Mucosa of stomach (tissue), 1 donor: ENCODE measurements around the gene DNPH1.
A peak's percentile ranks its signal among the peaks of the same experiment; 100 is the strongest.

Experiments used
- H3K27me3 ChIP-seq: one replicate; pipeline ENCODE4 v1.7.0; 2013; ENCODE audit warnings: mild to moderate bottlenecking, low read length; ENCODE audit not compliant: control insufficient read depth, insufficient read depth
- H3K36me3 ChIP-seq: one replicate; pipeline ENCODE4 v1.7.0; 2013; ENCODE audit warnings: low read length; ENCODE audit not compliant: control insufficient read depth, insufficient read depth
- H3K4me1 ChIP-seq: one replicate; pipeline ENCODE4 v1.7.0; 2013; ENCODE audit warnings: mild to moderate bottlenecking, low read length; ENCODE audit not compliant: control insufficient read depth, insufficient read depth
- H3K4me3 ChIP-seq: one replicate; pipeline ENCODE4 v1.7.0; 2013; ENCODE audit warnings: low read length
- H3K9ac ChIP-seq: one replicate; pipeline ENCODE4 v1.7.0; 2013; ENCODE audit warnings: mild to moderate bottlenecking, low read length, moderate library complexity
- H3K9me3 ChIP-seq: one replicate; pipeline ENCODE4 v1.7.0; 2013; ENCODE audit warnings: mild to moderate bottlenecking, low read length, moderate library complexity; ENCODE audit not compliant: control insufficient read depth
- donor health status: Pancreatic carcinoma.

Gene DNPH1

DNA sequence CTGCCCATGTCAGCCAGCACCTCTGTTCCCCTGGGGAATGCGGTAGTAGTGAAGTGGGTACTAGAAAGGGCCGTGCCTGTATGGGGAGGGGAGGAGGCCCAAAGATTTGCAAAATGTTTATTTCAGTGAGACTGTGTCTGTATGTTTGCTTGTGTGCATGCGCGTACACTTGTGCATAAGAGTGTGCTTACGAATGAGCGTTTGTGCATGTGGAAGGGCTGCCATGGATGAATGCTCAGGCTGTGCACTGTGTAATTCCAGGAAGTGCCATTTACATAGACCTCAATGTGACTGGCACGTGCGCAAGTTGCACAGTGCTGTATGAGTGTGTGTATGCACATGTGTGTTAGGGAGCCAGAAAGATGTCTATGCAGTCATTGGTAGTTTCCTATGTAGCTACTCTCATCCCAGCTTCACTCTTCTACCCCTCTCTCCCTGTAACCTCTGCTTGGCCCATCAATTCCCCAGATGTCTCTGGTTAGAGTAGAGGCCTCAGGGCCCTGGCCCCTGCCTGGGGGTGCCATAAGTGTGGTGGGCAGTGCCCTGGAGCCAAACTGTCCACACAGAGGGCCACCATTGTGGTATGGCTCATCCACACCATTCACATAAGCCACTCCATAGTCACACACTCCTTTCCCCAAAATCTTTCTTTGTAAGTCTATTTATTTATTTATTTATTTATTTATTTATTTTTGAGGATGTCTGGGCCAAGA, 42.0 kb upstream of the DNPH1 start:
- Histone ChIP-seq H3K4me3 (no peak overlapping the region), H3K4me1 (peaks cover 62% of the 10 kb centered on the region), H3K36me3 (no peaks in the 10 kb centered on the region), H3K27me3 (no peaks in the 10 kb centered on the region), H3K9me3 (no peaks in the 10 kb centered on the region), H3K9ac (no peak overlapping the region)

DNA sequence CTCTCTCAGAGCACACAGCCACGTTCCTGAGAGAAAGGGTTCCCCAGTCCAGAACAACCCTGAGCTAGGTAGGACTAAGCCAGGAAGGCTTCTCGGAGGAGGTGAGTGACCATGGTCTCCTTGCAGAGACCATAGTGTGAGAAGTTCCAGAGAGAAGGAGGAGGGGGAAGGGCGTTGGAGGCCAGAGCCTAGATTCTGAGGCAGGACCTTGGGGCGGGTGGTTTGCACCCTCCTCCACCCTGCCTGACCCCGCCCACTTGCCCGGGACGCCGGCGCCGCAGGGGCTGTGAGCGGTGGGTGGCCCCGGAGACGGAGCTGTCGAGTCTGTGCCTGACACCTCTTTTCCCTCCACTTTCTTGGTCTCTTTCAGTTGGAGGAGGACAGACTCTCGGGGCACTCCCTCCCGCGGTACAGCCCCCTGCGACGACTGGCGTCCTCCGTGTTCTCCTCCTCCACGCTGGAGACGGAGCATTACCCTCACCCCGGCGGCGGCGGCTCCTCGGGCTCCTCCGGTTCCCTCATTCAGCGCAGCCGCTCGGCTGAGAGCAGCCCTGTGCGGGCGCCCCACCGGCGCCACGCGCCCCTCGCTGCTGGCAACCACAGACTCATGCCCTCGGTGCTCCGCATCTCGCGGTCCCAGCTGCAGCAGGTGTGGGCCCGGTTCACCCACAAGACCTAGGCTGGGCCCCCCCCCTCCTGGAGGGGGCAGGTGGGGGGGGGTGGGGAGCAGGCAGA, 40.2 kb upstream of the DNPH1 start:
- H3K4me1 ChIP-seq: peaks cover 47% of the 10 kb centered on the region
- H3K4me3 ChIP-seq: peak overlapping the region; percentile 9
- H3K9ac ChIP-seq: peak overlapping the region; percentile 29
- H3K9me3 ChIP-seq: no peaks in the 10 kb centered on the region
- no peaks in the 10 kb centered on the region for H3K27me3 ChIP-seq
- H3K36me3 ChIP-seq: no peaks in the 10 kb centered on the region

DNA sequence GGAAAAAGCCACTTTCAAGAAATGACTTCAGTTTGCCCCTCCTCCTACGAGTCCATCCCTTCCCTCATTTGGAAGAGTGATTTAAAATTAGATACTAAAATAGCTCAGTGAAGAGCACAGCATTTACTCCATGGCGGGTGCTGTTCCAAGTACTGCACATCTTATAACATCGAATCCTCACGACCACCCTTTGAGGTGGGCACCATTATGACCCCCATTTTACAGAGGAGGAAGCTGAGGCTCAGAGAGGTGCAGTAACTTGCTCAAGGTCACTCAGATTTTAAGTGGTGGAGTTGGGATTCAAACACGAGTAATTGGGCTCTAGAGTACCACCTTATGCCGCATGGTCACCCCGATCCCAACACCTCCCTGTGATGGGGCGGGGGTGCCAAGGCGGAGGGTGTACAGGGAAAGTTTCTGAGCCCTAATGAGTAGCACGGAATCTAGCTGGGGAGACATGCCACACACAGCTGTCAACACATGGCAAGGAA, 39.5 kb upstream of the DNPH1 start:
- no peaks in the 10 kb centered on the region for H3K27me3 ChIP-seq
- peak overlapping the region; percentile 29 for H3K9ac ChIP-seq
- no peaks in the 10 kb centered on the region for H3K9me3 ChIP-seq
- peaks cover 41% of the 10 kb centered on the region for H3K4me1 ChIP-seq
- no peaks in the 10 kb centered on the region for H3K36me3 ChIP-seq
- peak overlapping the region; percentile 9 for H3K4me3 ChIP-seq

DNA sequence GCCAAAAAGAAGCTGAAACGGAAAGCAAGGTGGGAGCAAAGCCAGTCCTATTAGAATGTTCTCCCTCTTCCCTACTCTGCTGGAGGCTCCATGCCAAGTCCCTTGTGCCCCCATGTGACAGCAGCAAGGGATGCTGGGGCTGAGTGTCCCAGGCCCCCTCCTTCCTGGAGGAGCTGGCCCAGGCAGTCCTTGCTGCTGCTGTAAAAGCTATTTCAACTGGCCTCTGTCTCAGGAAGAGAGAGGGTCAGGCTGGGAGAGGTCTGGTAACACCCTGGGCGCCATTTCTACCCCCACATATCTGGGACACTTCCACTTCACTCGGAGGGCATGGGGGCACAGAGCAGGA, 39.0 kb upstream of the DNPH1 start:
- Histone ChIP-seq H3K36me3 (no peaks in the 10 kb centered on the region), H3K9ac (peak overlapping the region; percentile 23), H3K9me3 (no peaks in the 10 kb centered on the region), H3K27me3 (no peaks in the 10 kb centered on the region), H3K4me1 (peaks cover 40% of the 10 kb centered on the region), H3K4me3 (no peak overlapping the region)

DNA sequence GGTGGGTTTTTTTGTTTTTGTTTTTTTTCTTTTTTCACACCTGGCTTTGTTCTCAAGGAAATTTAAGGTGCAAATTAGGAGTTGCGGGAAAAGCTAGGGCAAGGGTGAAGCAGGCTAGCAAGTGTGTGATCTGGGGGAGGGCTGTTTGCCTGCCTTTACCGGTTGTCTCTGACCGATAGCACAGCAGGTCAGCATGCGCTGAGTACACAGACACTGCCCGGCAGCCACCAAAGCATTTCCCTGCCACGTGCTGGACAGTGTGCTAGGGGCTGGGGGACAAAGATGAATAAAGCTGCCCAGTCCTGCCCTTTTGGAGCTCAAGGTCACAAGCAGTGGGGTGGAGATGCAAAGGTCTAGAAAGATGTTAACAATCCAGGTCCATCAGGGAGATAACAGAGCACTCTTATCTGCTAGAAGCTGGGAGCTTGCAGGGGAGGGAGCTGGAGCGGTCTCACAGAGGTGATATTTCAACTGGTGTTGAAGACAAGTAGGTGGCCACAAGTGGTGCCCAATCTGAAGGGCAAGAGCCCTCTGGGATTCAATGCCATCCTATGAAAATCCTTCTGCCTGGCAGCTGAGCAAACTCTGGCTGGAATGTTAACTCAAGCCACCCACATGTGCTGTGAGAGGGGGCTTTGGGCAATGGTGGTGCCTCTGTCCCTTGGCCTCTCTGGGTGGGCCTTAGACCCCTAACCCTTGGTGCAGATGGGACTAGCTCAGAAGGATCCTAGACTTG, 38.5 kb upstream of the DNPH1 start:
- Histone ChIP-seq H3K4me3 (no peak overlapping the region), H3K27me3 (no peaks in the 10 kb centered on the region), H3K4me1 (peaks cover 40% of the 10 kb centered on the region), H3K9me3 (no peaks in the 10 kb centered on the region), H3K36me3 (no peaks in the 10 kb centered on the region), H3K9ac (peak overlapping the region; percentile 34)

DNA sequence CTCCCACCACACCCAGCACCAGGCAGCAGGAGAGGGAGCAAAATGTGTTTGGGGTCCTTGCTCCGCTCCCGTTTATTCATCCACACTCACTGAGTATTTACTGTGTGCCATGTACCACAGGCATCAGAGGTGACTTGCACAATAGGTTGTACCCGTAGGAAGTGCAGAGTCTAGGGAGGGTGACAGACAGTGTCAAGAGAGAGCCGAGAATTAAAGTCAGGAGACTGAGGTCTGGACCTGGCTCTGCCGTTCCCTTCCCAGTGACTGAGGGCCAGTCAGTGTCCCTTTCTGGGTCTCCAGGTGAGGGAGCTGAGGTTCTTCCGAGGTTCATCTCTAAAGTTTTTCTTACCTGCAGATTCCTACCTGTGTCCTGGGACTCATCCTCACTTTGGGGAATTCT, 36.3 kb upstream of the DNPH1 start:
- H3K9me3 ChIP-seq: no peaks in the 10 kb centered on the region
- H3K4me3 ChIP-seq: no peak overlapping the region
- no peak overlapping the region for H3K9ac ChIP-seq
- peaks cover 39% of the 10 kb centered on the region for H3K4me1 ChIP-seq
- no peaks in the 10 kb centered on the region for H3K36me3 ChIP-seq
- H3K27me3 ChIP-seq: no peaks in the 10 kb centered on the region

DNA sequence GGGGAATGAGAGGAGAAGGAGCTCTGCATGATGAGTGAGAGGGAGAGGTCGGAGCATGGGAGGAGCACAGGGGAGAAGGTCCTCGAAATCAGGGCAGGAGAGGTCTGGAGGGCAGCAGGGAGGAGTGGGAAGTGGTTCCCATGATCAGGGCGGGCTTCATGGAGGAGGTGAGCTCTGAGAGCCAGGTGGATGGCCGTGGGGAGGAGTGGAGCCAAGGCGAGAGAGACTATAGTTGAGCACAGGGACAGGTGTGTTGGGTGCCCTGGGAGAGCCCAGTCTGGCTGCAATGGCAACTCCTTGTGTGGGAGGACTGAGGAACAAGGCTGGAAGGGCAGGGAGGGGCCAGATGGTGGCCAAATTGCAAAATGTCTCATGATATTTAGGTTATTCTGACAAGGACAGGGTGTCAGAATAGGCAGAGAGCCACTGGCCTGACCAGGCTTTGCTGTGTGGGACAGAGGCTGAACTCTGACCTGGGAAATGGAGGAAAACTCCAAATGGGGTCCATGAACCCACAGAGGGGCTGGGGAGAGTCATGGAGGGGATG, 35.4 kb upstream of the DNPH1 start:
- H3K27me3 ChIP-seq: no peaks in the 10 kb centered on the region
- H3K4me1 ChIP-seq: peaks cover 30% of the 10 kb centered on the region
- no peak overlapping the region for H3K9ac ChIP-seq
- H3K36me3 ChIP-seq: no peaks in the 10 kb centered on the region
- H3K9me3 ChIP-seq: no peaks in the 10 kb centered on the region
- no peak overlapping the region for H3K4me3 ChIP-seq

DNA sequence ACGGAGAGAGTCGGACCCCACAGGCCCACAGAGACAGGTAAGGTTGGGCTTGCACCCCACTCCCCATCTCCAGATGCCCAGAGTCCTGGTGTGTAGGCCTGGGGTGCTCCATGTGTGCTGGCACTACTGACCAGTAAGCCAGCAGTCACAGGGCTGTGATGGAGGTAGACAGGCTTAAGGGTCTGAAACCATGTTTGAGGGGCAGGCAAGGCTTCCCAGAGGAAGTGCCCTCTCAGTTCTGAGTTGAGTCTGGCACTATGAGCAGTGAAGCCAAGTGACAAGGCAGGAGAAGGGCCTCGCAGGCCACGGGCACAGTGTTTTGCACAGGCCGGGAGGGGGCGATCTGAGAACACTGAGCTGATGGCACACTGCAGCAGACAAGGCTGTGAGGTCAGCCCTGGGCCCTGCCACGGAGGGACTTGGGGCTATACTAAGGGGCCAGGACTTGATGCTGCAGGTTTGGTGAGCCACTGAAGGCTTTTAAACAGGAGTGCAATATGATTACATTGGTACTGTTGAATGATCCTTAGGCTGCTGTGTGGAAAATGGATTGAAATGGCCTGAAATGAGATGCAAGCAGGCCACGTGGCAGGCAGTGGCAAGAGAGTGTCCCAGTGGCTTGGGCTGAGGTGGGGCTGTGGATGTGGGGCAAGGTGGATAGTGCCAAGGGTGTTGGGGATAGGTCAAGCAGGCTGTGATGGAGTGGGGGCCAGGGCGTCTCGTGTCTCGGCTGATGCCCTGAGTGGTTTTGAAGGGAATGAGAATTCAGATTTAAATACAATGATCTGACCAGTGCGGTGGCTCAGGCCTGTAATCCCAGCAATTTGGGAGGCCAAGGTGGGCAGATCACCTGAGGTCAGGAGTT, 34.3 kb upstream of the DNPH1 start:
- Histone ChIP-seq H3K9ac (no peak overlapping the region), H3K4me1 (peaks cover 19% of the 10 kb centered on the region), H3K9me3 (no peaks in the 10 kb centered on the region), H3K4me3 (no peak overlapping the region), H3K36me3 (no peaks in the 10 kb centered on the region), H3K27me3 (no peaks in the 10 kb centered on the region)

DNA sequence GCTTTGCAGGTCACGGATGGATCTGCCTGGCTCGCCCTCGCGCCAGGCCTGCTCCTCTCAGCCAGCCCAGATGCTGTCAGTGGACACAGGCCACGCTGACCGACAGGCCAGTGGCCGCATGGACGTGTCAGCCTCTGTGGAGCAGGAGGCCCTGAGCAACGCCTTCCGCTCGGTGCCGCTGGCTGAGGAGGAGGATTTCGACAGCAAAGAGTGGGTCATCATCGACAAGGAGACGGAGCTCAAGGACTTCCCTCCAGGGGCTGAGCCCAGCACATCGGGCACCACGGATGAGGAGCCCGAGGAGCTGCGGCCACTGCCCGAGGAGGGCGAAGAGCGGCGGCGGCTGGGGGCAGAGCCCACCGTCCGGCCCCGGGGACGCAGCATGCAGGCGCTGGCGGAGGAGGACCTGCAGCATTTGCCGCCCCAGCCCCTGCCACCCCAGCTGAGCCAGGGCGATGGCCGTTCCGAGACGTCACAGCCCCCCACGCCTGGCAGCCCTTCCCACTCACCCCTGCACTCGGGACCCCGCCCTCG, 33.6 kb upstream of the DNPH1 start:
- Histone ChIP-seq H3K9me3 (no peaks in the 10 kb centered on the region), H3K36me3 (no peaks in the 10 kb centered on the region), H3K9ac (no peak overlapping the region), H3K27me3 (peaks cover 3% of the 10 kb centered on the region), H3K4me1 (peaks cover 12% of the 10 kb centered on the region), H3K4me3 (no peak overlapping the region)

DNA sequence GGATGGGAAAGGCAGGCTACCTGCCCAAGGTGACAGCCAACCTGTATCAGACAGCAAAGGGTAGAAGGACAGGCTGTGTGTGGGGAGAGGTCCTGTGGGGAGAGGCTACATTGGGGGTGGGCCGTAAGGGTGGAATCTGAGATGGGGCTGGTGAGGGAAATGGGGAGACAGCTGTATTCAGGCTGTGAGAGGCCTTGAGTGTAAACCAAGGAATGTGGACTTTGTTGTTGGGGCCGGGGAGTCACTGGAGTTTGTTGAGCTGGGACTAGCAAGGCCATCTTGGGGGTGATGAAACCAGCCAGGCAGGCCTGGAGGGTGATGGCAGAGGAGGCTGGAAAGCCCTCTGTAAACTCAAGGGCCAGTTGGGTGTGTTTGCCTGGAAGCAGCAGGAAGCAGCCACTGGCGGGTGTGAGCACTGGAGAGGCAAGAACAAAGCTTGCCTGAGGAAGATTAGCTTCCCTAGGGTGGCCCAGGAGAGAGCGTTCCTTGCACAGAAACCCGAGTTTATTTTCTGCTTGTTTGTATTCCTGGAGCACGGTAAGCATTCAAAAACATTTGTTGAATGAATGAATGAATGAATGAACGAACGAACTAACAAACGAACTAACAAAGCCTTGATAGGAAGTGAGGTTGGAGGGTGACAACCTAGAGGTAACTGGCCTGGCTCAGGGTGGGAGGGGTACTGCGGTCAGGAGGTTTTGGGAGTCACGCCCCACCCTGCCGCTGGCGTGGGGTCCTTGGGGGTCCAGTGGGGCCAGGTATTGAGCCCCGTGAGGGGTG, 32.9 kb upstream of the DNPH1 start:
- no peak overlapping the region for H3K9ac ChIP-seq
- no peaks in the 10 kb centered on the region for H3K36me3 ChIP-seq
- H3K9me3 ChIP-seq: no peaks in the 10 kb centered on the region
- no peak overlapping the region for H3K4me3 ChIP-seq
- H3K27me3 ChIP-seq: peaks cover 3% of the 10 kb centered on the region
- H3K4me1 ChIP-seq: peaks cover 6% of the 10 kb centered on the region

DNA sequence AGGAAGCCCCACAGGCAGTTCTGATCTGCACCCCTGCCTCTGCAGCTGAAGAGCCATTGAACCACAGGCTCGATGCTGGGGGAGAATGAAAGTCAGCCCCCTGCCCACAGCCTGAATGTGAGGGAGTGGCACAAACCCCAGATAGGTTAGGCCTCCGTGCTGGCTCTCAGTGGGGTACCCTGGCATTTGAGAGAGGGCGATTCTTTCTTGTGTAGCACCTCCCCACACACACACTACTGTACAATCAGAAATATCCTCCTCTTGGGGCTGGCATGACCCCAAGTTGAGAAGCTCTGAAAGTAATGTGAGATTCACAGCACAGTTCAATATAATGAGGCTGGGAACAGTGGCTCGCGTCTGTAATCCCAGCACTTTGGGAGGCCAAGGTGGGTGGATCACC, 31.9 kb upstream of the DNPH1 start:
- Histone ChIP-seq H3K9ac (no peak overlapping the region), H3K4me1 (peaks cover 3% of the 10 kb centered on the region), H3K36me3 (no peaks in the 10 kb centered on the region), H3K9me3 (no peaks in the 10 kb centered on the region), H3K4me3 (no peak overlapping the region), H3K27me3 (peaks cover 6% of the 10 kb centered on the region)
